ENCODE data around the gene MAP2K6. TPM values are rescaled to one million over a fixed set of nuclear protein-coding genes. Genes with fewer than 3 reads are reported as not detected.

MAP2K6 gene
- total RNA-seq, 1 donor from 2014 or later, result 30.5 TPM

DNA sequence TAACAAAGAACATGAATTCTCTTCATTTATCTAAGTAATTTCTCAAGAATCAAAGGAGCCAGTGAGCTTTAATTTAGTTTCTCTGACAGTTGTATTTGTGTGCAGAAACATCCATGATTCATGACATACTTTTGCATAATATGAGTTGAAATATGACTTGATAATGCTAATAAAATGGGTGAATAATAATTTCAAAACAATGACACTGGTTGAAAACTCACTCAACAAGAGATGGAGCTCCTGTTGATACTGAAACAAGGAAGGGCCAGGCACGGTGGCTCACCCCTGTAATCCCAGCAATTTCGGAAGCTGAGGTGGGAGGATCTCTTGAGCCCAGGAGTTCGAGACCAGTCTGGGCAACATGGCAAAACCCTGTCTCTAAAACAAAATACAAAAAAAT lies 147.0 kb downstream of the MAP2K6 start:
- Mint-ChIP-seq H3K27ac (ENCODE audit: unreplicated experiment) (no peak overlapping the region), H3K36me3 (ENCODE audit: low read depth, unreplicated experiment) (no peaks in the 10 kb centered on the region), H3K4me1 (ENCODE audit: unreplicated experiment) (no peaks in the 10 kb centered on the region), H3K9me3 (ENCODE audit: unreplicated experiment) (no peaks in the 10 kb centered on the region), H3K4me3 (ENCODE audit: unreplicated experiment) (no peak overlapping the region), H3K27me3 (ENCODE audit: unreplicated experiment) (peaks cover 2% of the 10 kb centered on the region)
- TF ChIP-seq, protein P1, sequence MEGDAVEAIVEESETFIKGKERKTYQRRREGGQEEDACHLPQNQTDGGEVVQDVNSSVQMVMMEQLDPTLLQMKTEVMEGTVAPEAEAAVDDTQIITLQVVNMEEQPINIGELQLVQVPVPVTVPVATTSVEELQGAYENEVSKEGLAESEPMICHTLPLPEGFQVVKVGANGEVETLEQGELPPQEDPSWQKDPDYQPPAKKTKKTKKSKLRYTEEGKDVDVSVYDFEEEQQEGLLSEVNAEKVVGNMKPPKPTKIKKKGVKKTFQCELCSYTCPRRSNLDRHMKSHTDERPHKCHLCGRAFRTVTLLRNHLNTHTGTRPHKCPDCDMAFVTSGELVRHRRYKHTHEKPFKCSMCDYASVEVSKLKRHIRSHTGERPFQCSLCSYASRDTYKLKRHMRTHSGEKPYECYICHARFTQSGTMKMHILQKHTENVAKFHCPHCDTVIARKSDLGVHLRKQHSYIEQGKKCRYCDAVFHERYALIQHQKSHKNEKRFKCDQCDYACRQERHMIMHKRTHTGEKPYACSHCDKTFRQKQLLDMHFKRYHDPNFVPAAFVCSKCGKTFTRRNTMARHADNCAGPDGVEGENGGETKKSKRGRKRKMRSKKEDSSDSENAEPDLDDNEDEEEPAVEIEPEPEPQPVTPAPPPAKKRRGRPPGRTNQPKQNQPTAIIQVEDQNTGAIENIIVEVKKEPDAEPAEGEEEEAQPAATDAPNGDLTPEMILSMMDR (IDR thresholded peaks at IDR 0.05; ENCODE audit: unreplicated experiment), result no peak
- DNase-seq (ENCODE audit: low spot score), result no peak

DNA sequence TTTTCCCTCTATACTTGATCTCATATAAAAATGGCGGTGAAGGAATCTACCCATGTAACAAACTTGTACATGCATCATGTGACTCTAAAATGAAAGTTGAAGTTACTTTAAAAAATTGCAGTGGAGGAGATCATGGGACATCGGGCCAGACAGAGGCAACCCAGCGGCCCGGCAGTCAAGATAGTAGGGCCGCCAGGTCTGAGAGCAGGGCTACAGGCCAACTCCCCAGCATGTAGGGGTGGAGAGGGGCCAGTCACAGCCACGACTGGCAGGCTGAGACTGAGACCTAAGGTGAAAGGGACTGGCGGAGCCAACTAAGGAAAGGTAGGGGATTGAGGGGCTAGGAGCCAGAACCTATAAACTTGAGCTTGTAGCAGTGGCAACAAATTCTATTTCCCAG lies 150.9 kb downstream of the MAP2K6 start:
- Mint-ChIP-seq H3K27ac (ENCODE audit: unreplicated experiment) (no peak overlapping the region), H3K4me1 (ENCODE audit: unreplicated experiment) (no peaks in the 10 kb centered on the region), H3K36me3 (ENCODE audit: low read depth, unreplicated experiment) (no peaks in the 10 kb centered on the region), H3K27me3 (ENCODE audit: unreplicated experiment) (peaks cover 2% of the 10 kb centered on the region), H3K9me3 (ENCODE audit: unreplicated experiment) (no peaks in the 10 kb centered on the region), H3K4me3 (ENCODE audit: unreplicated experiment) (no peak overlapping the region)
- no peak for DNase-seq (ENCODE audit: low spot score)
- TF ChIP-seq, protein P1 (IDR thresholded peaks at IDR 0.05; ENCODE audit: unreplicated experiment), result no peak

DNA sequence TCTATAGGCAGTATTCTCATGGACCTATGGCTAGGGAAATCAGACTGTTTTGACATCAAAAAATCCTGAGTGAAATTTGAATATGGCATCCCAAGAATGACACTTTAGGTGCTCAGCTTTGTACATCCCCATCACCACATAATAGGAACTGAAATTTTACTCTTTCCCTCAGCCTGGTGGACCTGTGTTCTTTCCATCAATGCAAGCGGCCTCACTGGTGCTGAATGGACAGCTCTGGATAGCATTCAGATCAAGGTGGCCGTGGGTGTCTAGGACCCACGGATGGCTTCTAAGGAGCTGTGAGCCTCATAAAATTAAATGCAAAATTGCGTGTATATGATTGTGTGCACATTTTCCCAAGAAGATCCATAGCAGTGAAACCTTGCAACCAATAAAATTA lies 152.6 kb downstream of the MAP2K6 start:
- no peak overlapping the region for H3K4me3 Mint-ChIP-seq (ENCODE audit: unreplicated experiment)

DNA sequence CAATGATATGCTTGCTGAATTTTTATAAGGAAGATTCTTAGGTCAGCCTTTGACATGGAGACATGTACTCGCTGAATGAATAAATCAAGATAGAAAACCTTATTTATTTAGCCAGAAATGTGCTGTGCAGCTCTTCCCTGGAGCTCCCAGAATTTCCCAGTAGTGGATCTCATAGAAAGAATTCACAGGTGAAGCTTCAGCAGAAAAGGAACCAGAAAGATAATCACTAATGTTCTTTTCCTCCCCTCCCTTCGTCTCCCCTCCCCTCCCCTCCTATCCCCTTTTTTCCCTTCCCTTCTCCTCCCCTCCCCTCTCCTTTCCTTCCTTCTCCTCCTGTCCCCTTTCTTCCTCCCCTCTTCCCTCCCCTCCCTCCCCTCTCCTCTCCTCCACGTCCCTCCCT lies 158.2 kb downstream of the MAP2K6 start:
- no peak for DNase-seq (ENCODE audit: low spot score)
- TF ChIP-seq, protein P1 (IDR thresholded peaks at IDR 0.05; ENCODE audit: unreplicated experiment), result no peak
- Mint-ChIP-seq H3K4me1 (ENCODE audit: unreplicated experiment) (peaks cover 27% of the 10 kb centered on the region), H3K4me3 (ENCODE audit: unreplicated experiment) (no peak overlapping the region), H3K27ac (ENCODE audit: unreplicated experiment) (no peak overlapping the region), H3K36me3 (ENCODE audit: low read depth, unreplicated experiment) (no peaks in the 10 kb centered on the region), H3K27me3 (ENCODE audit: unreplicated experiment) (no peaks in the 10 kb centered on the region), H3K9me3 (ENCODE audit: unreplicated experiment) (no peaks in the 10 kb centered on the region)

More for the DNA sequence above, 152.6 kb downstream of the MAP2K6 start:
- peaks cover 2% of the 10 kb centered on the region for H3K27me3 Mint-ChIP-seq (ENCODE audit: unreplicated experiment)
- no peaks in the 10 kb centered on the region for H3K36me3 Mint-ChIP-seq (ENCODE audit: low read depth, unreplicated experiment)
- peaks cover 4% of the 10 kb centered on the region for H3K4me1 Mint-ChIP-seq (ENCODE audit: unreplicated experiment)
- TF ChIP-seq, protein P1 (IDR thresholded peaks at IDR 0.05; ENCODE audit: unreplicated experiment), result no peak
- peak; percentile 8 for DNase-seq (ENCODE audit: low spot score)
- no peaks in the 10 kb centered on the region for H3K9me3 Mint-ChIP-seq (ENCODE audit: unreplicated experiment)
- no peak overlapping the region for H3K27ac Mint-ChIP-seq (ENCODE audit: unreplicated experiment)

DNA sequence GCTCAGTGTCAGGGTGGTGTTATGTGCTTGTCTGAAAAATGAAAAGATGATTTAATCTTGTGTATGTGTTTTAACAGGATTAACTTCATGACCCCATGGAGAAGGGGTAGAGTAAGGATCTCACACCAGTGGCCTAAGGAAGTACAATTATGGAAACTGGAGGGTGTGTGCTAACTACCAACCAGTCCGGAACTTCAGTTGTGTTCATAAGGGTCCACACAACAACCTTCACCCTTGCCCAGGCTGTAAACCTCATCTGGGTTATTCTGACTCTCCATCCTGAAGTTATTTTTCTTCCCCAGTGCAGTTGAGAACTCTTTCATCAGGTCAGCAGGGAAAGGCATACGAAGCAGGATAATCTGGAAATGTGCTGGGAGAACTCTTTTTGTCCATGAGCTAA lies 158.9 kb downstream of the MAP2K6 start:
- H3K4me3 Mint-ChIP-seq (ENCODE audit: unreplicated experiment), result no peak overlapping the region

More for the DNA sequence above, 158.9 kb downstream of the MAP2K6 start:
- Mint-ChIP-seq H3K4me1 (ENCODE audit: unreplicated experiment) (peaks cover 27% of the 10 kb centered on the region), H3K27ac (ENCODE audit: unreplicated experiment) (peak overlapping the region; percentile 81), H3K36me3 (ENCODE audit: low read depth, unreplicated experiment) (no peaks in the 10 kb centered on the region), H3K27me3 (ENCODE audit: unreplicated experiment) (no peaks in the 10 kb centered on the region), H3K9me3 (ENCODE audit: unreplicated experiment) (no peaks in the 10 kb centered on the region)
- TF ChIP-seq, protein P1 (IDR thresholded peaks at IDR 0.05; ENCODE audit: unreplicated experiment), result no peak
- no peak for DNase-seq (ENCODE audit: low spot score)

Data from endothelial cell (in vitro differentiated cells).